HCT116 (cell line): ENCODE results near the gene DNAJB8. TPM values are rescaled to one million over a fixed set of nuclear protein-coding genes. Genes with fewer than 3 reads are reported as not detected.

Experiments
- ATAC-seq: fragments of 200-7000 bp; cut with Tn5 transposase; 2 replicates; pipeline ENCODE4 v1.9.1; 2020; ENCODE audit warnings: mild to moderate bottlenecking, moderate library complexity
- BruUV-seq: library from RNA; stranded (reverse); fragments of 400-500 nt; replicated peaks from 2 replicates; lab custom pipeline; 2021; lab: Mats Ljungman, UMichigan
- CTCF ChIA-PET: fragments of 300-600 bp; sonication (Branson Sonifier 250); formaldehyde crosslinking; loops from one replicate; lab custom pipeline; 2021; ENCODE audit warnings: antibody characterized with exemption; lab: Charles Lee
- POLR2A ChIA-PET: fragments of 300-600, 350-600 bp; sonication (Branson Sonifier 250); formaldehyde crosslinking; loops from one replicate; lab custom pipeline; 2021; ENCODE audit warnings: antibody characterized with exemption; lab: Charles Lee
- RAD21 ChIA-PET, 2 experiments: fragments of 300-600 bp; sonication (Branson Sonifier 250); formaldehyde crosslinking; loops; one replicate each; lab custom pipeline; 2023; ENCODE audit warnings: low total read pairs in 2 of 2; ENCODE audit not compliant: uncharacterized antibody in 2 of 2, unreplicated experiment in 2 of 2, low non-redundant PET in 1 of 2; lab: Charles Lee
- DNase-seq: peaks from one replicate; pipeline ENCODE4 v3.0.0-alpha.2; 2010; ENCODE audit warnings: low read depth, low spot score
- H2AFZ ChIP-seq: fragments of 200-600 bp; shearing (Covaris generic), sonication (generic); 2 replicates; pipeline ENCODE4 v1.6.1; 2017; ENCODE audit warnings: low read depth, mixed run types, mixed read lengths, antibody characterized with exemption, low read length; ENCODE audit not compliant: poor library complexity, severe bottlenecking
- H3K27ac ChIP-seq: 2 replicates; pipeline ENCODE4 v1.5.1; 2012; ENCODE audit warnings: low read depth, low read length
- H3K27me3 ChIP-seq: fragments of 200-600 bp; sonication (generic); 2 replicates; pipeline ENCODE4 v1.6.1; 2016; ENCODE audit warnings: mixed run types, low read length, mixed read lengths; ENCODE audit not compliant: insufficient read depth
- H3K36me3 ChIP-seq, 2 experiments: fragments of 200-500 bp in 1 of 2; fragments of 200-600 bp in 1 of 2; sonication (Bioruptor generic) in 1 of 2; sonication (generic) in 1 of 2; 2 replicates each; pipeline versions ENCODE4 v1.5.1 to v1.6.1; 2014 to 2016; ENCODE audit warnings: low read length in 2 of 2, inconsistent platforms in 1 of 2, mixed read lengths in 1 of 2, mixed run types in 1 of 2; ENCODE audit not compliant: insufficient read depth in 2 of 2, control insufficient read depth in 1 of 2
- H3K4me1 ChIP-seq, 2 experiments: fragments of 200-600 bp in 1 of 2; sonication (generic) in 1 of 2; 2 replicates each; pipeline versions ENCODE4 v1.5.1 to v1.6.1; 2012 to 2017; ENCODE audit warnings: low read length in 2 of 2, inconsistent platforms in 1 of 2, mild to moderate bottlenecking in 1 of 2, mixed read lengths in 1 of 2, mixed run types in 1 of 2, moderate library complexity in 1 of 2; ENCODE audit not compliant: insufficient read depth in 2 of 2, control insufficient read depth in 1 of 2
- H3K4me2 ChIP-seq: fragments of 200-600 bp; sonication (generic); 2 replicates; pipeline ENCODE4 v1.6.1; 2017; ENCODE audit warnings: mixed run types, low read length, mixed read lengths
- H3K4me3 ChIP-seq, 2 experiments: fragments of 200-600 bp in 1 of 2; sonication (generic) in 1 of 2; replicated peaks in 1 of 2; 2 replicates each; pipeline ENCODE4 v1.5.1; 2011 to 2016; ENCODE audit warnings: low read length in 2 of 2, control low read depth in 1 of 2, low read depth in 1 of 2, mild to moderate bottlenecking in 1 of 2, mixed read lengths in 1 of 2, mixed run types in 1 of 2
- H3K79me2 ChIP-seq: fragments of 200-600 bp; sonication (generic); 2 replicates; pipeline ENCODE4 v1.6.1; 2017; ENCODE audit warnings: mild to moderate bottlenecking, mixed run types, low read length, moderate library complexity, mixed read lengths; ENCODE audit not compliant: insufficient read depth
- H3K9ac ChIP-seq: fragments of 200-600 bp; sonication (generic); 2 replicates; pipeline ENCODE4 v1.6.1; 2016; ENCODE audit warnings: low read length, mixed read lengths
- H3K9me2 ChIP-seq: fragments of 200-600 bp; sonication (generic), shearing (Covaris generic); 2 replicates; pipeline ENCODE4 v1.6.1; 2017; ENCODE audit warnings: mixed run types, mild to moderate bottlenecking, moderate library complexity; ENCODE audit not compliant: insufficient read depth
- H3K9me3 ChIP-seq, 2 experiments: fragments of 200-500 bp in 1 of 2; fragments of 200-600 bp in 1 of 2; sonication (Bioruptor generic) in 1 of 2; sonication (generic) in 1 of 2; 2 replicates each; pipeline ENCODE4 v1.6.1; 2014 to 2017; ENCODE audit warnings: low read length in 2 of 2, mixed read lengths in 2 of 2, inconsistent platforms in 1 of 2, low read depth in 1 of 2, mild to moderate bottlenecking in 1 of 2, mixed run types in 1 of 2, moderate library complexity in 1 of 2; ENCODE audit not compliant: control insufficient read depth in 1 of 2, insufficient read depth in 1 of 2
- H4K20me1 ChIP-seq: fragments of 200-600 bp; sonication (generic), shearing (Covaris generic); 2 replicates; pipeline ENCODE4 v1.6.1; 2017; ENCODE audit warnings: mixed run types, mild to moderate bottlenecking, moderate library complexity; ENCODE audit not compliant: insufficient read depth
- ATF3 ChIP-seq: IDR thresholded peaks from 2 replicates; pipeline ENCODE4 v1.6.1; 2012
- CBX3 ChIP-seq: IDR thresholded peaks from 2 replicates; pipeline ENCODE4 v1.6.1; 2012; ENCODE audit warnings: low read depth
- CEBPB ChIP-seq: IDR thresholded peaks from 2 replicates; pipeline ENCODE4 v1.6.1; 2012; ENCODE audit warnings: low read depth
- CTCF ChIP-seq, 3 experiments: fragments of 200-600 bp in 1 of 3; sonication (generic) in 1 of 3; IDR thresholded peaks in 2 of 3; conservative IDR thresholded peaks in 1 of 3; 2 replicates each; pipeline ENCODE4 v1.5.1; 2012 to 2017; ENCODE audit warnings: low read depth in 2 of 3, low read length in 2 of 3, antibody characterized with exemption in 1 of 3, borderline replicate concordance in 1 of 3, control low read depth in 1 of 3, mild to moderate bottlenecking in 1 of 3, mixed read lengths in 1 of 3, mixed run types in 1 of 3, moderate library complexity in 1 of 3; ENCODE audit not compliant: insufficient read depth in 1 of 3
- EGR1 ChIP-seq: IDR thresholded peaks from 2 replicates; pipeline ENCODE4 v1.6.1; 2012; ENCODE audit warnings: low read depth
- EZH2 ChIP-seq: fragments of 200-600 bp; sonication (generic); IDR thresholded peaks from 2 replicates; pipeline ENCODE4 v1.6.1; 2017; ENCODE audit warnings: antibody characterized with exemption, mixed run types
- EZH2phosphoT487 ChIP-seq: fragments of 200-600 bp; IDR thresholded peaks from 2 replicates; pipeline ENCODE4 v1.6.1; 2018; ENCODE audit warnings: antibody characterized with exemption, borderline replicate concordance
- JUND ChIP-seq: IDR thresholded peaks from 2 replicates; pipeline ENCODE4 v1.6.1; 2012
- RAD21 ChIP-seq: IDR thresholded peaks from 2 replicates; pipeline ENCODE4 v1.6.1; 2012; ENCODE audit warnings: low read depth, mild to moderate bottlenecking
- REST ChIP-seq: IDR thresholded peaks from 2 replicates; pipeline ENCODE4 v1.6.1; 2012; ENCODE audit warnings: low read depth
- SP1 ChIP-seq: IDR thresholded peaks from 2 replicates; pipeline ENCODE4 v1.6.1; 2012; ENCODE audit warnings: low read depth
- SRF ChIP-seq: IDR thresholded peaks from 2 replicates; pipeline ENCODE4 v1.6.1; 2012; ENCODE audit warnings: low read depth
- TCF7L2 ChIP-seq: IDR thresholded peaks from 2 replicates; pipeline ENCODE4 v1.7.0; 2011; ENCODE audit warnings: borderline replicate concordance, inconsistent platforms; ENCODE audit not compliant: insufficient read depth, insufficient read length; ENCODE audit errors: extremely low read depth
- ZFX ChIP-seq: fragments of 450-650 bp; IDR thresholded peaks from 2 replicates; pipeline ENCODE4 v1.6.1; 2017
- intact Hi-C: fragments of 100-400 bp; cut with micrococcal nuclease; formaldehyde crosslinking; loops from 2 replicates; pipeline ENCODE4 v1.10.0; 2022
- total RNA-seq: library from RNA; stranded (reverse); gene quantifications from one replicate; pipeline ENCODE4 v1.2.1, GENCODE V29; 2021; ENCODE audit not compliant: unreplicated experiment

Gene DNAJB8
- total RNA-seq, 1 experiment from 2014 or later: not detected

GRCh38 chr3:128463354-128463753 is 3.3 kb downstream of the DNAJB8 start:
- H3K9me3 ChIP-seq: no peaks in the 10 kb centered on the region
- no peaks in the 10 kb centered on the region for H3K4me1 ChIP-seq
- H3K79me2 ChIP-seq: no peaks in the 10 kb centered on the region
- H3K9ac ChIP-seq: no peak overlapping the region
- TF ChIP-seq ATF3 (no peak), CEBPB (no peak), CTCF (IDR thresholded peaks at IDR 0.05 in 2 of 3, conservative IDR thresholded peaks at IDR 0.05 in 1 of 3; ENCODE audit: borderline replicate concordance in 1 of 3, insufficient read depth in 1 of 3, low read depth in 2 of 3, low read length in 2 of 3) (no peak), EGR1 (no peak), EZH2phosphoT487 (no peak), EZH2 (no peak), CBX3 (no peak), SP1 (no peak), RAD21 (no peak), ZFX (no peak), SRF (no peak), JUND (no peak), TCF7L2 (no peak), REST (no peak)
- TF ChIP-seq, all 23 proteins: peak for 0
- ATAC-seq (peak; percentile 35; the same call in 1 of the 2 replicates), DNase-seq (no peak)
- Histone ChIP-seq H3K9me2 (no peaks in the 10 kb centered on the region), H3K27me3 (peaks cover 19% of the 10 kb centered on the region), H3K4me2 (no peak overlapping the region), H3K27ac (no peak overlapping the region), H2AFZ (no peak overlapping the region), H3K4me3 (no peak overlapping the region), H3K36me3 (no peaks in the 10 kb centered on the region), H4K20me1 (no peaks in the 10 kb centered on the region)
- intact Hi-C loops: no loop called here
- no TSS peak for BruUV-seq
- RAD21 ChIA-PET: no interaction called here
- POLR2A ChIA-PET: no interaction called here
- CTCF ChIA-PET: no interaction called here
